NCI-H2107 treated with DMSO at 0.1 percent for 48 hours (cell line): Measurements from ENCODE around the gene ZNF536.
"Not testable (repeated sequence)": the region's sequence is repeated elsewhere in the genome, so short reads cannot be mapped to it uniquely, and the experiment has no call there.

Source experiments
- DNase-seq: peaks from one replicate; lab custom pipeline; 2025; ENCODE audit not compliant: unreplicated experiment; lab: John Stamatoyannopoulos, UW

ZNF536 gene

DNA sequence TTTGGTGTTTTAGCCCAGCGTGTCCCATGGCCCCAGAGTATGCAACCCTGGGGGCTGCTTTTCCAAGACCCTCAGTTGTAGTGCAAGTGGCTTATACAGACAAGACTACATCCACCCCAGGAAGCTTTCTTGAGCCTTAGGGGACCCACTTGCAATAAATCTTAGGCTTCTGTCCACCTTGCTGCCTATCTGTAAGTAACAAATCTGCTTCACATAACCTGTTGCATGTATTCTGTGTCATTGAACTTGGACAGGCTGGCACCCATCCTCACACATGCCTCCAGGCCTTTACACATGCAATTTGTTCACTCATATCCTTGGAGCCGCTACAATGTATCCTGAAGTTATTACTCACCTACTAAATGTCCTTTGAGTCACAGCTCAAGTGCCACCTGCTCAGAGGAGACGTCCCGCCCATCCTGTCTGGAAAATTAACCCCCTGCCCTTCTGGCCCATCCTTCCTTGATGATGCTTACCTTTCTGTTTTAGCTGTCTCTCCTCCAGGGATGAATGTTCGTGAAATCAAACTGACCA is 101.2 kb downstream of the ZNF536 start:
- DNase-seq, result no peak

GRCh38 chr19:30476997-30477396 is 104.8 kb downstream of the ZNF536 start:
- no peak for DNase-seq

GRCh38 chr19:30479231-30479630 is 107.0 kb downstream of the ZNF536 start:
- DNase-seq, result no peak

GRCh38 chr19:30480097-30480496 is 107.9 kb downstream of the ZNF536 start:
- DNase-seq, result no peak

- DNase-seq, result no peak
Observed at GRCh38 chr19:30481063-30481462, 108.9 kb downstream of the ZNF536 start.

GRCh38 chr19:30481823-30482222 is 109.6 kb downstream of the ZNF536 start:
- no peak for DNase-seq

DNA sequence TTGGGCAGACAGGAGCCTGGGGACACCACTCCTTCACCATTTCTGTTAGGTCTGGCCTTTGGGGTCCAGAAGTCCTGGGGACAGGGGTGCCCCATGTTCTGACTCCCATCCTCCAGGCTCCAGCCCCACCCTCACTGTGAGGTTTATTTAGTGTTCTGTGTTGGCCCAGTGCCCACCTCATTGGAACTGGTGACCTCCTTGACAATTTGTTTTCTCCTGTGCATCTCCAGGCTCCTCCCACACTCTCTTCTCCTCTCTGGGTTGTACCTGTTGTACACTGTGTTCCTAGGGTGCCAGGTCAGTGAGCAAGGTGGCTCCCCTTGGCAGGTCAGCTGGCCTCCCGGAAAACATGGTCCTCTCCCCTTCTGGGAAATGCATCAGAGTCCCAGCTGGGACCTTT is 110.8 kb downstream of the ZNF536 start:
- no peak for DNase-seq

- DNase-seq, result not testable (repeated sequence)
Observed at GRCh38 chr19:30486250-30486649, 114.1 kb downstream of the ZNF536 start.

GRCh38 chr19:30487178-30487577 is 115.0 kb downstream of the ZNF536 start:
- DNase-seq, result no peak

- no peak for DNase-seq
Observed at GRCh38 chr19:30488191-30488590, 116.0 kb downstream of the ZNF536 start.

DNA sequence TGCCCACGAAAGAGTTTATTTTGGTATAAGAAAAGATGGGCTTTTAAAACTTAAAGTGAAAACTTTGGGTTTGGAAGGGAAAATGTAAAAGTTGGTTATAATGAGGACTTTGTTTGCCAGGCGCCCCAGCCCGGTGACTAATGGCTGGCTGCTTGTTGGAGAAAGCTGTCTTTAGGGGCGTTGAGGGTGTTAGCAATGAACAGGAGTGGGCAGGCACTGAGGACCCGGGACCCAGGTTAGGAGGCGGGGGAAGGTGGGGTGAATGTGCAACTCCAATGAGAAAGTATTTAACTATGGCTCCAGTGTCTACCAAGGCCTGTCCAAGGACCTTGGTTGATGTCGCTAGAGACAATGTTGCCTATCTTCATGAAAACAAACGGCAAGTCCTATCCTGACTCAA is 118.6 kb downstream of the ZNF536 start:
- DNase-seq, result no peak

DNA sequence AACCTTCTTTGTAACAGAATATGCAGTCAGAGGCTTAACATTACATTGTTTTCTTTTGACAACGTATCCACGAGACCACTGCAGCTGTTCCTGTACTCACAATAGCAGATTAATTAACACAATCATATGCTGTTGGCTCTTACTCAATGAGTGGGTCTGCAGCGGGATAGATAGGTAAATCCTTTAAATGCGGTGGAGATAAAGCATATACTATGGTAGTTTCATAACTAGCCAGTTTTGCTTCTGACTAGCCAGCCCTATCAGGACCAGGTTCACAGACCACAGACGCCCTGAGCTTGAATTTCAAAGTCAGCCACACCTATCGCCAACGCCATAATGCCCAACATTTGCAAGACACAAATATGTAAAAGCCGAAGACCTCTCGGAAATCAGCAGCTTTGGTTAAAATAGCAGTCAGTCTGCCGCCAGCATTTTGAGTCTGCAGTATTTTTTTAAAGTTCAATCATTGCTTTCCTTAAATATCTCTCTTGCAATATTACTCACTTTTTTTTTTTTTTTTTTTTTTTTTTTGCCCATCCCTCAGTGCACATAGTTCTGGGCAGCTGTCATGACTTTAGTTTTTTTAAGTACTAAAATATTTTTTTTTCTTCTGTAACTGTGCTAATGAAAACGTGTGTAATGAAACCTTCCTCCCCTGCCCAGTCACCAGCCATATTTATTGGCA is 120.5 kb downstream of the ZNF536 start:
- DNase-seq, result no peak

DNA sequence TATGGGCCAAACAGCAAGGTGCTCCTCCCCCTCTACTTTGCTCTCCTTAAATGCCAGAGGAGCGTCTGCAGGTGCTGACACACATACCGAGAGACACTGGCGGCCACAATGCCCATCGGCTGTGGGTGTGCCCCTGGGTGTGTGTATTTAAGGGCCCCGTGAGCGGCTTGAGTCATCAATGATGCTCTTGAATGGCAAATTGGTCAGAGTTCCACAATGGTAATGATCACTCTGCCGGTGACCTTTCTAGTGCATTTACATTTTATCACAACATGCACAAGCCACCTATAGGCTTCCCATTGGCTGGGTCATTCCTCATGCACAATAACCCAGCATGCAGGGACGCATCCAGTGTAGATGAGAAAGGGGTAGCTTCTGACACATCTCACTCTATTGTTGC is 124.8 kb downstream of the ZNF536 start:
- no peak for DNase-seq

DNA sequence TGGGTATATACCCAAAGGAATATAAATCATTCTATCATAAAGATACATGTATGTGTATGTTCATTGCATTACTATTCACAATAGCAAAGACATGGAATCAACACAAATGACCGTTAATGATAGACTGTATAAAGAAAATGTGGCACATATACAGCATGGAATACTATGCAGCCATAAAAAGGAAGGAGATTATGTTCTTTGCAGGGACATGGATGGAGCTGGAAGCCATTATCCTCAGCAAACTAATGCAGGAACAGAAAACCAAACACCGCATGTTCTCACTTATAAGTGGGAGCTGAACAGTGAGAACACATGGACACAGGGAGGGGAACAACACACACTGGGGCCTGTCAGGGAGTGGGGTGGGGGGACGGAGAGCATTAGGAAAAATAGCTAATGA is 125.9 kb downstream of the ZNF536 start:
- not testable (repeated sequence) for DNase-seq

DNA sequence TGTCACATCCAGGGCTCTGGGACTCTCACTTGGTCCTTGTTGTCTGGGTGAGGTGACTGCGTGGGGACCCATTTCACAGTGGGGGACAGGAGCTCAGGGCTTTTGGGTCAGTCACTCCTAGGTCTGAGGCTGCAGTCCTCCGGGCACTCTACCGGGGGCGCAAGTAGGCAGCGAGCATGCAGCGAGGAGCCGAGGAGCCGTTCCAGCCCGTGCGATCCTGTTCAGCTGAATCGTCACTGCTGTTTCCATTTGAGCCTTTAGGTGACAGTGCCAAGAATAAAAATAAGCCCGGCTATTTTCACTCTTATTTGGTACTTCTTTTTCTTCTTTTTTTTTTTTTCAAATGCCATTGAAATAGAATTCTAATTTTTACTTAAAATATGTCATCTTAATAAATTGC is 126.5 kb downstream of the ZNF536 start:
- no peak for DNase-seq

DNA sequence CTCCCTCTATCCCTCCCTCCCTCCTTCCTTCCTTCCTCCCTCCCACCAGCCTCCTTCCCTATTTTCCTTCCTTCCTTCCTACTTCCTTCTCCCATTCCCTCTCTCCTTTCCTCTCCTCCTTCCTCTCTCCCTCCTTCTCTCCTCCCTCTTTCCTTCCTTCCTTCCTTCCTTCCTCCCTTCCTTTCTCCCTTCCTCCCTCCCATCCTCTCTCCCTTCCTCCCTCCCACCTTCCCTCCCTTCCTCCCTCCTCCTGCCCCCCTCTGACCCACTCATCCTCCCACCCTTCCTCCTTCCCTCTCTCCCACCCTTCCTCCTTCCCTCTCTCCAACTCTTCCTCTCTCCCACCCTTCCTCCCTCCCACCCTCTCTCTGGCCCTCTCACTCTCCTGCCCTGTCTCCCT is 132.1 kb downstream of the ZNF536 start:
- no peak for DNase-seq

- DNase-seq, result no peak
Observed at GRCh38 chr19:30512176-30513081, 140.2 kb downstream of the ZNF536 start.

DNA sequence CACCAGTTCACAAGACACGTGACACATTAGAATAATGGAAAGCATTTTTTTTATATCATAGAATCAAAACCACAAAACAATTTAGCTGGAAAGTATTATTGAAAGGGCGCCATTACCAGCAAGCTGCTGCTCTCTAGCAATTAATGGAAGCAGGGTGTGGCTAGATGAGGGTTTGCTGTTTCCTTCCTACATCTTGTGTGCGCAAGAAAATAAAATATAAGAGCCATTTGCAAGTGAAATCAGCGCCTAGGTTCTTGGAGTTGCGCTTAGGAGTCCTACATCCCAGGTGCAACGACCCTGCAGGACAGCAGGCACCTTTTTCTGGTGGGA is 140.9 kb downstream of the ZNF536 start:
- DNase-seq, result peak; percentile 37

DNA sequence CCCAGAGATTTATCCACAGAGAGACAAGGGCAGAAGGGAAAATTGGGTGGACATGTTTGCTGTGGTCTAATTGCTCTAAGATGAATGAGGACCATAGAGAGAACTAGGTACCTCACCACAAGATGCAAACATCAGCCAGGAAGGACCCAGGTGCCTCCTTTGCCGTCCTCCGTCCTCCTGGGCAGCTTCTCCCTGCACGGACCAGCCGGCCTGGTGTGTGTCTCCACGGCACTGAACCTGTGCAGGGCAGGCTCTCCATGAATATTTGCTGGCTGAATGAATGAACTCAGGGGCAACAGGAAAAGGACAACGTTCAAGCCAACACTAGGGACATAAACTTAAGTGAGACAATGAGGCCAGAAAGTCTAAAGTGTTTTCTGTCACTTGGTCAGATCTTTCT is 143.9 kb downstream of the ZNF536 start:
- no peak for DNase-seq

GRCh38 chr19:30516531-30516930 is 144.3 kb downstream of the ZNF536 start:
- DNase-seq, result no peak

DNA sequence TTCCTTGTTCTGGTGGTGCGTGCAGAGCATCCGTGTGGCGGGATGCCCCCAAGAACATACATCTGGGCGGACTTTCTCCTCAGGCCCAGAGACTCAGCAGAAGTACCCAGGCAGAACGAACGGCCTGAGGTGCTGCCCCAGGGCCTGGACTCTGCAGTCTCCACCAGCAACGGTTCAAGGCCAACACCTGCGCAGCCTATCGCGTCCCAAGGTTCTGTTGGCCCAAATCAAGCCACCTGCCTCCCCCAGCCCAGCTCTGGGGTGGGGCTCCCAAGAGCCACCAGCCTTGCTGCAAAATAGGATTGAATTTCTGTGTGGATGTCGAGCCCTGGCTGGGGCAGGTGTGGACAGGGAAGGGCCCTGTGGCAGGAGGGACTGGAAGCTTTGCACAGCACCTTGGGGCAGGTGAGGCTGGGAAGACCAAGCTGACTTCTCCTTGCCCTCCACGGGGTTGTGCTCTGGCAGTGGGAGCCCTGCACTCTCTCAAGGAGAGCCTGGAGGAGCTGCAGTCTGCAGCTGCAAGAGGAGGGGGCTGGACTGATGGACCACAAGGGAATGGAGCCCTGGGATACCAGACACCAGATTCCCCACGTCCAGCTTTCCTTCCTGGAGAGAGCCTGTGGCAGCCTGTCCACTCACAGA is 146.9 kb downstream of the ZNF536 start:
- no peak for DNase-seq
